CD4-positive, alpha-beta memory T cell (primary cell): ENCODE measurements around the gene EPB41L4A. TPM values are rescaled to one million over a fixed set of nuclear protein-coding genes. Genes with fewer than 3 reads are reported as not detected.

Source experiments
- CTCF ChIA-PET: fragments of 350-600 bp; sonication (Branson Sonifier 250); formaldehyde crosslinking; loops from one replicate; lab custom pipeline; 2021; ENCODE audit warnings: inconsistent platforms; ENCODE audit not compliant: partially characterized antibody; lab: Charles Lee
- POLR2A ChIA-PET: fragments of 350-600 bp; sonication (Branson Sonifier 250); formaldehyde crosslinking; loops from one replicate; lab custom pipeline; 2021; ENCODE audit not compliant: partially characterized antibody; lab: Charles Lee
- DNase-seq, 5 donors: peaks; one replicate each; pipeline versions ENCODE4 v3.0.0 to v3.0.0-alpha.2; 2020 to 2022; ENCODE audit warnings: mixed read lengths in 1 of 5
- H3K27ac ChIP-seq: one replicate; pipeline ENCODE4 v1.7.0; 2013; ENCODE audit warnings: low read depth, low read length
- H3K27me3 ChIP-seq: 2 replicates; pipeline ENCODE4 v1.7.0; 2013; ENCODE audit warnings: mild to moderate bottlenecking, low read length, moderate library complexity; ENCODE audit not compliant: insufficient read depth
- H3K36me3 ChIP-seq: 2 replicates; pipeline ENCODE4 v1.7.0; 2013; ENCODE audit warnings: mild to moderate bottlenecking, low read length, moderate library complexity; ENCODE audit not compliant: insufficient read depth
- H3K4me1 ChIP-seq: 2 replicates; pipeline ENCODE4 v1.7.0; 2013; ENCODE audit warnings: mild to moderate bottlenecking, low read length, moderate library complexity; ENCODE audit not compliant: insufficient read depth
- H3K4me3 ChIP-seq, 2 donors: one replicate each; pipeline ENCODE4 v1.7.0; 2013; ENCODE audit warnings: low read length in 2 of 2, mild to moderate bottlenecking in 1 of 2
- H3K9me3 ChIP-seq, 2 donors: one replicate each; pipeline ENCODE4 v1.7.0; 2013; ENCODE audit warnings: low read length in 2 of 2, control low read depth in 1 of 2; ENCODE audit not compliant: control insufficient read depth in 1 of 2
- H3K27ac Mint-ChIP-seq, 7 donors: one replicate each; pipeline ENCODE4 v1.8.0; 2020 to 2021; ENCODE audit warnings: mixed read lengths in 7 of 7, mild to moderate bottlenecking in 6 of 7, inconsistent platforms in 3 of 7, moderate library complexity in 3 of 7
- H3K27me3 Mint-ChIP-seq, 2 donors: one replicate each; pipeline ENCODE4 v1.8.0; 2020 to 2021; ENCODE audit warnings: mixed read lengths in 2 of 2
- H3K36me3 Mint-ChIP-seq, 2 donors: one replicate each; pipeline ENCODE4 v1.8.0; 2020 to 2021; ENCODE audit warnings: mixed read lengths in 2 of 2, inconsistent platforms in 1 of 2, mild to moderate bottlenecking in 1 of 2
- H3K4me1 Mint-ChIP-seq, 4 donors: one replicate each; pipeline ENCODE4 v1.8.0; 2020 to 2021; ENCODE audit warnings: mixed read lengths in 4 of 4, mild to moderate bottlenecking in 1 of 4
- H3K4me3 Mint-ChIP-seq, 8 donors: one replicate each; pipeline ENCODE4 v1.8.0; 2020 to 2021; ENCODE audit warnings: mixed read lengths in 8 of 8, mild to moderate bottlenecking in 7 of 8, moderate library complexity in 6 of 8, inconsistent platforms in 3 of 8
- H3K9me3 Mint-ChIP-seq, 8 donors: one replicate each; pipeline ENCODE4 v1.8.0; 2020 to 2021; ENCODE audit warnings: mixed read lengths in 8 of 8, mild to moderate bottlenecking in 5 of 8, inconsistent platforms in 3 of 8, moderate library complexity in 1 of 8
- intact Hi-C: fragments of 100-400 bp; cut with micrococcal nuclease; formaldehyde crosslinking; loops from one replicate; pipeline ENCODE4 v1.15.1; 2023
- polyA plus RNA-seq, 2 donors: library from polyadenylated mRNA; unstranded; fragments of 300-500 nt; fragmentation: Illumina TruSeq; gene quantifications; one replicate each; pipeline ENCODE4 v1.2.3, GENCODE V29; 2021
- total RNA-seq, 2 experiments: library from RNA; stranded (reverse); gene quantifications; one replicate each; pipeline ENCODE4 v1.2.3, GENCODE V29; 2021

EPB41L4A gene
- total and polyA plus RNA-seq, 4 experiments from 2014 or later: 0.30 to 1.1 (median 0.72) TPM

DNA sequence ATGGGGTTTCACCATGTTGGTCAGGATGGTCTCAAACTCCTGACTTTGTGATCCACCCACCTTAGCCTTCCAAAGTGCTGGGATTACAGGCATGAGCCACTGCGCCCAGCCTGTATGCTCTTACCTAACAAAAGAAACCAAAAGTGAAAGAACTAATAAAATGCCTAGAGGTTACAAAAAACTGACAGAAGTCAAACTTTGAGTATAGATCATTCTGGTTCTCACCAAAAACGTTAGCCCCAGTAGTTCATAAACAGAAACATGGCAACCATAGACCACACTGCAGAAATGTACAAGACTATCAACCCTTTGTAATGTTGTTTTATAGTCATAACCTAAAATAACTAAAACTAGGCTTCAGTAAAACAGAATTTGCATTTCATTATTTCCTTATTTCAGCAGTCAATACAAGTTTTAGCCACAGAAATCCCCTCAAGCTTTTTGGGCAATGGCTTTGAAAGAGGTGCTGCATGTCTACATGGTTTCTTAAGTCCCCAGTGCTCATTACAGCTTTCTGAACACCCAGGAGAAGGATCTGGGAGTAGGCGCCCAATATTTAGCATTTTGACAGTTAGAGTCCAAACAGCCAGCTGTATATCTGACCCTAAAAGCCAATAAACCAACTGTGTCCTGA is 72.5 kb downstream of the EPB41L4A start:
- CTCF ChIA-PET: interaction anchor here (1.0 kb wide), 1 partner anchor 33 kb away, joined by 3 read pairs; no protein-coding TSS in a partner anchor
- Mint-ChIP-seq H3K4me1 (no peaks in the 10 kb centered on the region), H3K27ac (no peak overlapping the region), H3K27me3 (no peaks in the 10 kb centered on the region), H3K4me3 (no peak overlapping the region), H3K36me3 (no peaks in the 10 kb centered on the region), H3K9me3 (no peaks in the 10 kb centered on the region)
- intact Hi-C loops: no loop called here
- no peak for DNase-seq
- H3K27me3 ChIP-seq: no peaks in the 10 kb centered on the region
- no peaks in the 10 kb centered on the region for H3K4me1 ChIP-seq
- H3K4me3 ChIP-seq: no peak overlapping the region
- H3K27ac ChIP-seq: no peak overlapping the region
- no peaks in the 10 kb centered on the region for H3K9me3 ChIP-seq
- POLR2A ChIA-PET: no interaction called here
- H3K36me3 ChIP-seq: no peaks in the 10 kb centered on the region

DNA sequence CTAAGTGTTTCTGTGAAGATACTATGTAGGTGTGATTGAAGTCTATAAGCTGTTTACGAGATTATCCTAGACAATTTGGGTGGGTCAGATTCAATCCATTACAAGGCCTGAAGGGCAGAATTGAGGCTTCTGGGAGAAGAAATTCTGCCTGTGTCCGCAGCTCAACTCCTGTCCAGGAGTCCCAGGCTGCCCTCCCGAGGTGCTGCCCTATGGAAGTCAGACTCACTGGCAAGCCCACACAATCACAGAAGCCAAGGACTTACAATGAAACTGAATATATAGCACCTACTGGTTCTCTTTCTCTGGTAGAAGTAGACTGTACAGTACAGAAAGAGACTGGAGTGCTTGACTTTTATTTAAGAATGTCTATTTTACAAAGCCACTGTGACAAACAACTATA is 74.5 kb downstream of the EPB41L4A start:
- intact Hi-C loops: no loop called here
- Histone ChIP-seq H3K4me3 (no peak overlapping the region), H3K27me3 (no peaks in the 10 kb centered on the region), H3K4me1 (no peaks in the 10 kb centered on the region), H3K27ac (no peak overlapping the region), H3K9me3 (no peaks in the 10 kb centered on the region), H3K36me3 (no peaks in the 10 kb centered on the region)
- DNase-seq: no peak
- Mint-ChIP-seq H3K9me3 (peaks cover 0 to 1% (median 0%) of the 10 kb centered on the region in 8 donors), H3K27me3 (peaks cover 0 to 2% of the 10 kb centered on the region in 2 donors), H3K36me3 (no peaks in the 10 kb centered on the region), H3K4me1 (no peaks in the 10 kb centered on the region), H3K4me3 (no peak overlapping the region), H3K27ac (no peak overlapping the region)
- POLR2A ChIA-PET: no interaction called here
- CTCF ChIA-PET: no interaction called here

DNA sequence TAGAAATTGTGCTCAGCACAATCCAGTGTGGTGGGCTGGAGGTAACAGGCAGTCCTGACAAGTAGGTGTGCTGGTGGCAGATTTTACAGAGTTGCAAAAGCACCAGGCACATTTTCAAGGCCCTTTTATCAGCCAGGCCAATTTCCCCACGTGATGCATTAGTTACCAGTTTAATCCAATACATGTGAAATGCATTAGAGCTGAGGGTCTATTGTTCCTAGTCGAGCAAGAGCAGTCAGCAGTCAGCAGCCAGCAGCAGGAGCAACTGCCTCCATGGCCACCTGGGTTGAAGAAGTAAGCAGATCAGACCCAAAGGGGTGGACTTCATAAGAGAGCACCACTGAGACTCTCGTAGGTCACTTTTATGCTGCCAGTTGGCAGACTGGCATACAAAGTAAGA is 76.7 kb downstream of the EPB41L4A start:
- H3K27ac ChIP-seq: no peak overlapping the region
- POLR2A ChIA-PET: no interaction called here

DNA sequence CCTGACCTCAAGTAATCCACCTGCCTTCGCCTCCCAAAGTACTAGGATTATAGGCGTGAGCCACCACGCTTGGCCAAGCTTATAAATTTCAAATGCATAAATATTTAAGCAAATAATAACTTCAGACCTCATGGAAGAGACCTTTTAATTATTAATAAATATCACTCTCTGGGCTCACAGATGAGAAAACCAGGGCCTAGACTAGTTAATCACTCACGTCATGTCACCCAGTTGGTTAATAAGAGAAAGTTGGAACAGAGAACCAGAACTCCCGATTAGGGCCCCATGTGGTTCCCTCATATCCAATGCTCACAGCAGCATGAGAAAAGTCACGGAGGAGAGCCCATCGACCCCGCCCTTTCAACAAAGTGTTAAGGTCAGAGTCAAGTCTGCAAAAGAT is 79.3 kb downstream of the EPB41L4A start:
- Mint-ChIP-seq H3K36me3 (no peaks in the 10 kb centered on the region), H3K27me3 (peaks cover 0 to 2% of the 10 kb centered on the region in 2 donors), H3K4me3 (no peak overlapping the region), H3K4me1 (no peaks in the 10 kb centered on the region), H3K27ac (no peak overlapping the region), H3K9me3 (peaks cover 0 to 1% (median 0%) of the 10 kb centered on the region in 8 donors)
- intact Hi-C loops: no loop called here
- Histone ChIP-seq H3K36me3 (no peaks in the 10 kb centered on the region), H3K27me3 (no peaks in the 10 kb centered on the region), H3K4me3 (no peak overlapping the region), H3K27ac (no peak overlapping the region), H3K9me3 (no peaks in the 10 kb centered on the region), H3K4me1 (no peaks in the 10 kb centered on the region)
- POLR2A ChIA-PET: no interaction called here
- CTCF ChIA-PET: no interaction called here
- no peak for DNase-seq

More for the DNA sequence above, 76.7 kb downstream of the EPB41L4A start:
- peak in 1 of 5 donors; percentile 26 for DNase-seq
- Mint-ChIP-seq H3K9me3 (peaks cover 0 to 1% (median 0%) of the 10 kb centered on the region in 8 donors), H3K4me1 (no peaks in the 10 kb centered on the region), H3K27me3 (peaks cover 0 to 2% of the 10 kb centered on the region in 2 donors), H3K27ac (no peak overlapping the region), H3K36me3 (no peaks in the 10 kb centered on the region), H3K4me3 (no peak overlapping the region)
- no peaks in the 10 kb centered on the region for H3K9me3 ChIP-seq
- H3K36me3 ChIP-seq: no peaks in the 10 kb centered on the region
- no peaks in the 10 kb centered on the region for H3K27me3 ChIP-seq
- H3K4me3 ChIP-seq: no peak overlapping the region
- intact Hi-C loops: no loop called here
- H3K4me1 ChIP-seq: no peaks in the 10 kb centered on the region
- CTCF ChIA-PET: no interaction called here

DNA sequence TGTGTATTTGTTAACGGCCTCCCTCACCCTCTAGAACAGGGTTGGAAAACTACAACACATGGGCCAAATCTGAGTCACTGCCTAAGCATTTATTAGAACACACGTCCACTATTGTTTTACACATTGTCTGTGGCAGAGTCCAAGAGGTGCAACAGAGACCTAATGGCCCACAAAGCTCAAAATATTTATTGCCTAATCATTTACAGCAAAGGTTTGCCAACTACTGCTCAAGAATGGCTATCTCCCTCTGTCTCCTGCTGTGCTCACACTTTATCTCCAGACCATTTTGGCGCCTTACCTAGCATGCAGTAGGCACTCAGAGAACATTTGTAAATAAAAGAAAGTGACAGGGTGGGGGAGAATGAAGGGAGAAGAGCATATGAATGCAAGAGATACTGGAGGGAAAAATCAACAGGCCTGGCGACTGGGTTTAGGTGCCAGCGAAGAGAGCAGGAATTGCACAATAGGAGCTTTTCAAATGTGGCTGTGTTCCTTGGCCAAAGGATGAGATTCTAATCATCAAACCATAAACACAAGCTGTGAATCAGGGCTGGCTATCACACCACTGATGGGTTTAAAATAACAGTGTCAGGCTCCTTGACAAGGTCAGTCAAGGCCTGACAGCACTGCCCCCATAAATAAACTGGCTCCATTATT is 80.3 kb downstream of the EPB41L4A start:
- no peak for DNase-seq
- Histone ChIP-seq H3K4me3 (no peak overlapping the region), H3K9me3 (no peaks in the 10 kb centered on the region), H3K27me3 (no peaks in the 10 kb centered on the region), H3K27ac (no peak overlapping the region), H3K36me3 (no peaks in the 10 kb centered on the region), H3K4me1 (no peaks in the 10 kb centered on the region)
- POLR2A ChIA-PET: no interaction called here
- intact Hi-C loops: no loop called here
- H3K9me3 Mint-ChIP-seq: peaks cover 0 to 1% (median 0%) of the 10 kb centered on the region in 8 donors
- peaks cover 2% of the 10 kb centered on the region in 2 donors for H3K27me3 Mint-ChIP-seq
- no peaks in the 10 kb centered on the region for H3K36me3 Mint-ChIP-seq
- CTCF ChIA-PET: no interaction called here
- no peaks in the 10 kb centered on the region for H3K4me1 Mint-ChIP-seq
- H3K4me3 Mint-ChIP-seq: no peak overlapping the region
- no peak overlapping the region for H3K27ac Mint-ChIP-seq

DNA sequence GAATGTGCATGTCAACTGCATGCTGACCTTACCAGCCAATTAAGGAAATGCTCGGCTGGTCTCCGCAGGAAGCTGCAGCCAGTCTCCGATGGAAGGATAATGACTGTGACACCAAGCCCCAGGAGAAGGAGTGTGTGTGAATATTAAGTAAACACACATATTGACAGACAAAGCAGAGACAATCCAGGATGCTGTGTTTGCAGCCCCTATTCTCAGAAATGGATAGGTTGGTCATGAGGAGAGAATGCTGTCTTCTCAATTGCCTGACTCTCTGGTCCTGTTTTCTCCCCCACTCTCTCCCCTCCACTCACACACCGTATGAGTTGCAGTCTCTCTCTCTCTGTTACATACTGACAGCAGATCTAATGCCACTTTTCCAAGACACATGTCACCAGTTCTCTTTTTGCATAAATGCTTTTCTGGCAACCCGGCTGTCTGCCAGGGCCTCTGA is 85.7 kb downstream of the EPB41L4A start:
- Histone ChIP-seq H3K9me3 (no peaks in the 10 kb centered on the region), H3K27me3 (no peaks in the 10 kb centered on the region), H3K4me3 (no peak overlapping the region), H3K4me1 (no peaks in the 10 kb centered on the region), H3K27ac (no peak overlapping the region), H3K36me3 (no peaks in the 10 kb centered on the region)
- ChIA-PET POLR2A (no interaction called here), CTCF (no interaction called here)
- Mint-ChIP-seq H3K27ac (no peak overlapping the region), H3K4me1 (peaks cover 0 to 5% (median 3%) of the 10 kb centered on the region in 4 donors), H3K36me3 (no peaks in the 10 kb centered on the region), H3K4me3 (no peak overlapping the region), H3K9me3 (no peaks in the 10 kb centered on the region), H3K27me3 (peaks cover 5 to 7% of the 10 kb centered on the region in 2 donors)
- no peak for DNase-seq
- intact Hi-C loops: no loop called here

DNA sequence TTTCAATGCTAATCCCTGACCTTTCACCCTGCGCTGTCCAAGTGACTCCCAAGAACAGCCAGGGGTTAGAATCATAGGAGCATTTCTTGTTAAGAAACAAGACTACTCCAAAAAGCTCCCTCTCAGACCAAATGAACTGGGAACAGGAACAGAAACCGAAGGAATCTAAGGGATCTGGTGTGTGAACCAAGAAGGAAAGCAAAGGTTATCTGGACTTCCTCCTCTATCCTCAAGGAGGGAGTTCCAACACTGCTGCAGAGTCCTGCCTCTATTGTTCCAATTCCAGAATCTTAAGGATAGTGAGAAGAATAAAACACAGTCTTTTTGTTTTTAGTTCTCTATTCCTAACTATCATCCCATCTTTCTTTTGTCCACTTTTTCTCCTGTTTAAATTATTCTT is 87.2 kb downstream of the EPB41L4A start:
- Mint-ChIP-seq H3K4me1 (peaks cover 0 to 5% (median 3%) of the 10 kb centered on the region in 4 donors), H3K27ac (no peak overlapping the region), H3K9me3 (no peaks in the 10 kb centered on the region), H3K4me3 (no peak overlapping the region), H3K27me3 (peaks cover 5 to 7% of the 10 kb centered on the region in 2 donors), H3K36me3 (no peaks in the 10 kb centered on the region)
- POLR2A ChIA-PET: no interaction called here
- no peak overlapping the region for H3K4me3 ChIP-seq
- no peak overlapping the region for H3K27ac ChIP-seq
- intact Hi-C loops: no loop called here
- H3K9me3 ChIP-seq: no peaks in the 10 kb centered on the region
- no peaks in the 10 kb centered on the region for H3K27me3 ChIP-seq
- H3K4me1 ChIP-seq: no peaks in the 10 kb centered on the region
- H3K36me3 ChIP-seq: no peaks in the 10 kb centered on the region
- CTCF ChIA-PET: no interaction called here
- no peak for DNase-seq
